Stimulated activated CD8-positive, alpha-beta memory T cell treated with anti-CD3 and anti-CD28 coated beads, Interleukin-15, amount 100 ng/mL, for 4 hours (primary cell): Measurements from ENCODE around the gene BTBD1.
"Not testable (repeated sequence)": the region's sequence is repeated elsewhere in the genome, so short reads cannot be mapped to it uniquely, and the experiment has no call there.

ENCODE experiments used
- DNase-seq, 2 donors: peaks; one replicate each; pipeline ENCODE4 v3.0.0-alpha.2; 2020; ENCODE audit warnings: low read depth in 2 of 2

The BTBD1 gene

DNA sequence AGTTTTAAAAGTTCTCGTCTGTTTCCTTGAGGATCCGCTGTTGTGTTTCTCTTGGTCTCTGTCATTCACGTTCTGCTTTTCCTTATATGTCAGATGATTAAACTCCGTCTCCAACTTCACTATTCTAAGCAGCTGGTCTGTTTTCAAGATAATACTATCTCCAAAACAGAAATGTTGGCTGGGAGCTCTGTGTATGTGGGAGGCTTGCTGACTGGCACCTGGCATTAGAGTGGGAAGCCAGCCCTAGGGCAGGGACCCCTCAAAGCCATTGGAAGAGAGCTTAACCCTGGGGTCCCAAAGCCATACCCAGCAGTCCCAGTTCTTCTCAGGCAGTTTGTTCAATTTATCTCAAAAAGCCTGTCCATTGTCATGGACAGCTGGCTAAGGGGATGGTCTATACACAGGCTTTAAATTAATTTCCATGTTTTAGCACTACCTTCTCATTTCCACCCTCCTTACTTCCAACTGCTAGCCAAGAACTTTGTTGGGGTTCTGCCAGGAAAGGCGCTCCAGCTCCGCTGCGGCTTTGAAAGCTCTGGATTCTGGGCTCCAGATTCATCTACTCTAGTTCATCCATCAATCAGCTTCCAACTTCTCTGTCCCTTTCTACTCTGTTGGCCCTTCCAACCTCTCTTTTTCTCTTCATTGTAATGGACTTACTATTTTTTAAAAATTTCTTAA, 9.2 kb downstream of the BTBD1 start:
- DNase-seq: no peak

DNA sequence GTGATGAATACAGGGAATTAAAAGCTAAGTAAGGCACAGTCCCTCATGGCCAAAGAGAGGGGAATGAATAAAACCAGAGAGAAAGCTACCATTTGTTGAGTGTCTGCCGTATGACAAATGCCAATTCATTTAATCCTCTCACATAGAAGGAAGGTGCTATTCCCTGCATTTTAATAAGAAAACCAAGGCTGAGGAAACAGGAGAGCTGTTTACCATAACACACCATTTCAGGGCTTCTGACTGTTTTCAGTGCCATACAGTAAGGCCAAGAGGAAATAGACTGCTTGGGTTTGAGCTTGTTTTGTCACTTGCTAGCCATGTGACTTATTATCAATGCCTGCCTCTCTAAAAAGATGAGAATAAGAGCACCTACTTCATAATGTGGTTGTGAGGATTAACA, 10.1 kb downstream of the BTBD1 start:
- no peak for DNase-seq

- no peak for DNase-seq
Observed at GRCh38 chr15:83053151-83053550, 13.9 kb downstream of the BTBD1 start.

DNA sequence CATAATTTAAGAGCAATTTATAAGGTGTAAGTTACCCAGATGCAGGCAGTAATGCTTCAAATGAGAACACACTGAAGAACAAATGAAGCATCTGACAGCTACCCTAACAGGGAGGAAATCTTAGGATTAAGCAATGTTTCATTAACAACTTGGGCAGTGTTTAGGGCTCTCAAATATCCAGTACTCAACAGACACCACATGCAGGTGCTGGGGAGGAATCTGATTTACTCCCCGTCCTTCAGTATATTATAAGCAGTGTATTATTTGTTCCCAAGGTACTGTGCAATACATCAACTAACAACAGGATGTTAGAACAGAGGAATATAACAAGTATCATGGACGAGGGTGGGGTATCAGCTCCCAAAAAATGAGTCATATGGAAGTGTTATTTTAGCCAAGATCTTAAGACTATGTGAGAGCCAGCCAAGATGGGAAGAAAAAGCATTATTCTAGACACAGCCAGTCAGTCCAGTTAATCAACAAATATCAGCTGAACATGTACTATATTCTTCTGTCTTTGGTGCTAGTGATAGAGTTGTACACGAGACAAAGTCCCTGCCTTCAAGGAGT, 20.4 kb downstream of the BTBD1 start:
- no peak for DNase-seq

GRCh38 chr15:83044156-83044555, 22.9 kb downstream of the BTBD1 start:
- DNase-seq: no peak

DNA sequence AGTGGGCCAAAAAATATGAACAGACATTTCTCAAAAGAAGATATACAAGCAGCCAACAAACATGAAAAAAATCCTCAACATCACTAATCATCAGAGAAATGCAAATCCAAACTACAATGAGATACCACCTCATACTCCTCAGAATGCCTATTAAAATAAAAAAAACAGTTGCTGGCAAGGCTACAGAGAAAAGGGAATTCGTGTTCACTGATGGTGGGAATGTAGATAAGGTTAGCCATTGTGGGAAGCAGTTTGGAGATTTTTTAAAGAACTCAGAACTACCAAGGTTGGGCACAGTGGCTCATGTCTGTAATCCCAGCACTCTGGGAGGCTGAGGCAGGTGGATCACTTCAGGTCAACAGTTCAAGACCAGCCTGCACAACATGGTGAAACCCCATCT, 27.8 kb downstream of the BTBD1 start:
- no peak for DNase-seq

- DNase-seq: no peak
Observed at GRCh38 chr15:83036253-83036652, 30.8 kb downstream of the BTBD1 start.

DNA sequence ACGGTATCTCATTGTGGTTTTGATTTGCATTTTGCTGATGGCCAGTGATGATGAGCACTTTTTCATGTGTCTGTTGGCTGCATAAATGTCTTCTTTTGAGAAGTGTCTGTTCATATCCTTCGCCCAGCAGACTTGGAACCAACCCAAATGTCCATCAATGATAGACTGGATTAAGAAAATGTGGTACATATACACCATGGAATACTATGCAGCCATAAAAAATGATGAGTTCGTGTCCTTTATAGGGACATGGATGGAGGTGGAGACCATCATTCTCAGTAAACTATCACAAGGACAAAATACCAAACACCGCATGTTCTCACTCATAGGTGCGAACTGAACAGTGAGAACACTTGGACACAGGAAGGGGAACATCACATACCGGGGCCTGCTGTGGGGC, 35.8 kb downstream of the BTBD1 start:
- DNase-seq: not testable (repeated sequence)

GRCh38 chr15:83030021-83030420, 37.0 kb downstream of the BTBD1 start:
- no peak for DNase-seq

DNA sequence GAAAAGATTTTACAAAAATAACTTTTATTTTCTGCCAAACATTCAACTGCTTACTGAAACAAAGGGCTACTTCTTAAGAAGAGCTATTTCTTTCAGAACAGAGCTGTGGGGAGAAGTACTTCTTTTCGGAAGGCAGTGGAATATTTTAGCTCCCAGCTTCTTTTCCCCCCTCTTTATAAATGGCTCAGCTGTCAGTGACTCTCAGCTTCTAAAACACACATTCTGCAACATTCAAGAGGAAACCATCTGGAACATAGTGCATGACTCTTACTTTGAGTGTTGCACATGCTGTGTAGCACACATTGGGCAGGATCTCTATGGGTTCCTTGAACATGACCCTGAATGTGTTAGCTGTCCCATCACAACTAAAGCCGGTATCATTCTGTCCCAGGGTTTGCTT, 48.6 kb downstream of the BTBD1 start:
- no peak for DNase-seq

GRCh38 chr15:83016906-83017305, 50.1 kb downstream of the BTBD1 start:
- DNase-seq: no peak

GRCh38 chr15:83015361-83015760, 51.7 kb downstream of the BTBD1 start:
- DNase-seq: no peak

- DNase-seq: no peak
Observed at GRCh38 chr15:83014205-83014653, 52.8 kb downstream of the BTBD1 start.

DNA sequence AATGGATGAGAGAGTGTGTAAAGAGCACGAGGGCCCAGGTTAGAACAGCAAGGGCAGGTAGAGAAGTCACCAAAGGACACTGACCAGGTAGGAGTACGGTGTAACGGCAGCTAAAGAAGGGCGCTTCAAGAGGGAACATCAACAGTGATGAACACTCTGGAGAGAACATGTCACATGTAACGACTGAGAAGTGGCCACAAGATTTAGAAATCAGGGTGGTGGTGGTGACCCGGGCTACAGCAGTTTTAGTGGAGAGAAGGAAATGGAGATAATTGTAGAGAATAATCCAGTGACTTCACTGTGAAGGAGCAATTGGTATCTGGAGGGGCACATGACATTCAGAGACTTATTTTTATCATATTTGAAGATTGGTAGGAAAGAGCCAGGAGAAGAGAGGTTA, 54.4 kb downstream of the BTBD1 start:
- no peak for DNase-seq

- no peak for DNase-seq
Observed at GRCh38 chr15:83012076-83012426, 55.0 kb downstream of the BTBD1 start.

- DNase-seq: peak; percentile 71 to 76
Observed at GRCh38 chr15:83011271-83012075, 55.6 kb downstream of the BTBD1 start, which contains the start of gene C15orf40. Gene C15orf40, minus strand, starts transcription at chr15:83011639. Its CDS starts 32 bp downstream, at chr15:83011607.

DNA sequence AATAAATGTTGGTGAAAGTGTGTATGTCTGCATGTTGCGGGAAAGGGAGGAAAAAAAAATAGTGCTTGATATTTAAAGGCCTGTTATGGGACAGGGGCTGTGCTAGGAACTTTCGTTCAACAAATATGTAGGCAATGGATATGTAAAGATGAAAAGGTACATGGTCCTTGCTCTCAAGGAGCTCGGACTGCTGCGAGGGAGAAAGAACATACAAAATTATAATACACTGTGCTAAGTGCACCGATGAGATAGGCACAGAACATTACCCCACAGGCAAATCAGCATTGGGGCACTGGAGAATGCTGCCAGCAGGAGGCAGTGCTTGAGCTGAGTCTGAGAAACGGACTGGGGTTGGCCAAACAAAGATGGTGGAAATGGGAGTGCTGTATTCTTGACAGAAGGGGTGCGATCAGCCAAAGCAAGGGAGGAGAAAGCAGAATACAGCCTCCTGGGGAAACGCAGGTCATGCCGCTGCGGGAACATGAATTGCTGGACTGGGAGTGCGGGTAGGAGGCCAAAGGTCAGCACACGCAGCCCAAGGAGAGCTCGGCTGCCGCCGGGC, 56.3 kb downstream of the BTBD1 start:
- peak; percentile 46 to 61 for DNase-seq

GRCh38 chr15:83000672-83001031, 66.4 kb downstream of the BTBD1 start:
- not testable (repeated sequence) for DNase-seq

DNA sequence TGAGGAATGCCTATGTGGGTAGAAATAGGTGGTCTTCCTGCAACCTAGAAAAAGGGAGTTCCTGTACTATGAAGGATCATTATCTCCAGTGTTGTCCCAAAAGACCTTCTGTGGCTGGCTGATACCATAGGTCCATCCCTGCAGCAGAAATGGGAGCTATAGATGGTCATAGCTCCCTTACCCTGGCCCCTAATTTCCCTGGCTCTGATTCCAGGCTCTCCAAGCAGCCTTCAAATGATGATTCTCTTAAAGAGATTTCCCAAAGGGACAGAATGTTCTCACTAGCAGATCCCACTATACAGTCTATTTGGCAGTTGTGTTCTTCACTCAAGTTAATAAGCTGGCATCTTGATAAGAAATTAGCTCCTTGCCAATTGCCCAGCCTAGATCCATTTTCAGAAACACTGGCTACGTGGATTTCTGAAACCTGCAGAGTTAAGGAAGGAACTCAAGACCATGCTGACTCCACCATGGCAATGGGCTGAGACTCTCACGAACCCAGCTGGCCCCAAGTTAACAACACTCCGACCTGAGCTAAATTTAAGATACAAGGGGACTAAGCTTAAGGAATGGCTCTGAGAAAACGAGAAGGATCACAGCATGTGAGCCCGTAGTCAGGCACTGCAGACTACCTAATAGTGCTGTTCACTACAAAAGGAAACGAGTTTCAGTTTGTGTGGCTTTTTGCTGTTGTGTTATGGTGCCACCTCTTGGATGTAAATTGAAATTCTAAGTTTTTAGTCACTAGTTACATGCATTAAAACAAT, 67.0 kb downstream of the BTBD1 start:
- no peak for DNase-seq

- no peak for DNase-seq
Observed at GRCh38 chr15:82999426-82999825, 67.6 kb downstream of the BTBD1 start.

DNA sequence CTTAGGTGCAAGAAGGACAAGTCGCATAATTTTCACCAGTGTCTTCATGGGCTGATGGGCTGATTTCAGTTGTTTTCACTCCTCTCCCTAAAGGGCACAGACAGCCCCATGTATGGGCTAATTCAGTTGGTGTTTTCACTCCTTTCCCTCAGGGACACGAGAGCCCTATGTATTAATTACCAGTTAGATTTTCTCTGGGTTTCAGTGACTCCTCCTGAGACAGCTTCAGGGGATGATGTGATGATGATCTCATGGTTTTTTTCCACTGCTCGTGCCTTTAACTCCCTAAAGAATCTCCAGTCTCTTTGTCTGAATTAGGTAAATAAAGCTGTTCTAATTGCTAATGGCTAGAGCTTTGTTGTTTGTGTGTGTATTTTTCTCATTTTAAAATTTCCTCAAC, 71.1 kb downstream of the BTBD1 start:
- no peak for DNase-seq

DNA sequence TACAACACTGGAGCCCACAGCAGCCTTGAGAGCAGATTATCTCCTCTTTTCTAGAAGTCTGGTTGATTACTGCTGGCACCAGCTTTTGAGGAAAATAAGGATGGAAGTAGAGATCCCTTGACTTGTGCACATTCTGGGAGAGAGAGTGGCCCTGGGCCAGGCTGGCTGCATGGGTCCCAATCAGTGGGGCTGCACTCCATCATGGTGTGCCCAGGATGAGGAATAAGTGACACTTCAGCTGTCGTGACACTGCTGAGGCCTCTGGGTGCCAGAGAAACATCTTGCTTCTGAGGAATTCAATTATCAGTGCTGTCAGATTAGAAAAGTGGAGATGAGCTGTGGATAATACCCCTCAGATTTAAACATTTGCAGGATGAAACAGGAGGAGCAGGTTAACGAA, 72.0 kb downstream of the BTBD1 start:
- no peak for DNase-seq
